ENCODE measurements around the gene CFTR. TPM values are rescaled to one million over a fixed set of nuclear protein-coding genes. Genes with fewer than 3 reads are reported as not detected.
"Not testable (repeated sequence)": the region's sequence is repeated elsewhere in the genome, so short reads cannot be mapped to it uniquely, and the experiment has no call there.

Gene CFTR
- total and polyA plus RNA-seq, 2 of the 8 experiments (the other 6 are each of a cell fraction or from before 2014, with no cell fraction given): 1.2 to 1.6 TPM

GRCh38 chr7:117708173-117708572, 228.3 kb downstream of the CFTR start:
- H2BK5ac ChIP-seq (ENCODE audit: low read depth, low read length); H2AFZ ChIP-seq (ENCODE audit: low read length); H3K23ac ChIP-seq (ENCODE audit: insufficient read length); FAIRE-seq; H3K79me2 ChIP-seq (ENCODE audit: control insufficient read depth in 1 of 2, insufficient read depth in 2 of 2, low read length in 2 of 2); H3K4me2 ChIP-seq (ENCODE audit: insufficient read depth in 1 of 2, low read depth in 2 of 2, low read length in 2 of 2); H3K23me2 ChIP-seq (ENCODE audit: low read depth, low read length); H3K56ac ChIP-seq (replicated peaks; ENCODE audit: insufficient read length, low read depth, low read length); H3K79me1 ChIP-seq (ENCODE audit: low read depth, low read length); H2BK15ac ChIP-seq (ENCODE audit: low read length); H2BK12ac ChIP-seq (ENCODE audit: low read depth, low read length); H3K18ac ChIP-seq (ENCODE audit: extremely low read depth, low read length); DNase-seq (ENCODE audit: low read depth in 1 of 2, low spot score in 2 of 2); H4K91ac ChIP-seq (replicated peaks; ENCODE audit: insufficient read length, low read length); H4K5ac ChIP-seq (ENCODE audit: insufficient read length, low read depth, low read length); H2BK120ac ChIP-seq (replicated peaks; ENCODE audit: low read depth, low read length); H4K20me1 ChIP-seq (replicated peaks in 1 of 2; ENCODE audit: control insufficient read depth in 1 of 2, insufficient read depth in 2 of 2, low read length in 2 of 2); POLR2A ChIA-PET (ENCODE audit: partially characterized antibody); H2BK20ac ChIP-seq (ENCODE audit: low read length); H3K27me3 ChIP-seq (replicated peaks in 1 of 4; ENCODE audit: control insufficient read depth in 3 of 4, extremely low read depth in 1 of 4, insufficient read depth in 3 of 4, low read length in 3 of 4); H3K9ac ChIP-seq (replicated peaks in 1 of 4; ENCODE audit: extremely low read depth in 1 of 4, low read depth in 3 of 4, low read length in 3 of 4); H3K27ac ChIP-seq (ENCODE audit: low read depth, low read length); H3K9me3 ChIP-seq (ENCODE audit: insufficient read depth in 2 of 2, low read depth in 1 of 2, low read length in 1 of 2); H4K8ac ChIP-seq (ENCODE audit: extremely low read depth, insufficient read depth, low read length); H3K4me3 ChIP-seq (ENCODE audit: extremely low read depth in 1 of 4, insufficient read depth in 2 of 4, low read depth in 3 of 4, low read length in 4 of 4); H3K14ac ChIP-seq (ENCODE audit: insufficient read length); H3K4ac ChIP-seq (replicated peaks; ENCODE audit: insufficient read length, low read depth, low read length); H3K36me3 ChIP-seq (ENCODE audit: control insufficient read depth in 2 of 4, insufficient read depth in 4 of 4, low read length in 3 of 4); H2AK5ac ChIP-seq (ENCODE audit: low read depth, low read length); H3K4me1 ChIP-seq (replicated peaks in 1 of 4; ENCODE audit: control insufficient read depth in 3 of 4, insufficient read depth in 4 of 4, low read length in 3 of 4): not testable (repeated sequence)
- CTCF ChIA-PET (ENCODE audit: partially characterized antibody): interaction anchor here (1.0 kb wide), 1 partner anchor 36 kb away, joined by 3 read pairs; no protein-coding TSS in a partner anchor
- 94% methylated on average over 4 of the region's 4 CpGs; no CpG with 5 or more reads in 1 of the 2 experiments for WGBS, 2 experiments (ENCODE audit: extremely low coverage in 1 of 2, insufficient coverage in 1 of 2, insufficient read length in 1 of 2, insufficient replicate concordance in 2 of 2, low coverage in 1 of 2, low lambda C conversion rate in 2 of 2, missing lambda C conversion rate in 1 of 2)
- peak; percentile 25; the same call in 1 of the 2 replicates for TF ChIP-seq KDM1A (IDR thresholded peaks at IDR 0.05; ENCODE audit: borderline replicate concordance, low read length)
